ENCODE results near the gene ACTR10.

The ACTR10 gene

GRCh38 chr14:58280954-58281787 is 81.2 kb downstream of the ACTR10 start:
- DNase-seq (ENCODE audit: low read depth in 2 of 2) = no peak

GRCh38 chr14:58281969-58282368 is 82.0 kb downstream of the ACTR10 start:
- DNase-seq (ENCODE audit: low read depth in 2 of 2) = no peak

- DNase-seq (ENCODE audit: low read depth in 2 of 2) = no peak
Measured at GRCh38 chr14:58282925-58283593, 83.1 kb downstream of the ACTR10 start.

- DNase-seq (ENCODE audit: low read depth in 2 of 2) = no peak
Measured at GRCh38 chr14:58283730-58284129, 83.8 kb downstream of the ACTR10 start.

- no peak for DNase-seq (ENCODE audit: low read depth in 2 of 2)
Measured at GRCh38 chr14:58285132-58285531, 85.2 kb downstream of the ACTR10 start.
